Gastrocnemius medialis (tissue), 4 donors: ENCODE results near the gene DISP2.

Experiments
- CTCF ChIP-seq, 5 experiments: fragments of 450-650 bp in 3 of 5; fragments of 200-600 bp in 2 of 5; sonication (generic) in 2 of 5; IDR thresholded peaks in 4 of 5; conservative IDR thresholded peaks in 1 of 5; 1 replicate in 4 of 5; 2 replicates in 1 of 5; pipeline ENCODE4 v1.5.1; 2016 to 2019; ENCODE audit warnings: antibody characterized with exemption in 5 of 5, mild to moderate bottlenecking in 3 of 5, moderate library complexity in 3 of 5
- POLR2A ChIP-seq, 2 donors: fragments of 450-650 bp; IDR thresholded peaks; one replicate each; pipeline ENCODE4 v1.6.1; 2017; ENCODE audit warnings: antibody characterized with exemption in 2 of 2, mild to moderate bottlenecking in 2 of 2, moderate library complexity in 2 of 2

DNA sequence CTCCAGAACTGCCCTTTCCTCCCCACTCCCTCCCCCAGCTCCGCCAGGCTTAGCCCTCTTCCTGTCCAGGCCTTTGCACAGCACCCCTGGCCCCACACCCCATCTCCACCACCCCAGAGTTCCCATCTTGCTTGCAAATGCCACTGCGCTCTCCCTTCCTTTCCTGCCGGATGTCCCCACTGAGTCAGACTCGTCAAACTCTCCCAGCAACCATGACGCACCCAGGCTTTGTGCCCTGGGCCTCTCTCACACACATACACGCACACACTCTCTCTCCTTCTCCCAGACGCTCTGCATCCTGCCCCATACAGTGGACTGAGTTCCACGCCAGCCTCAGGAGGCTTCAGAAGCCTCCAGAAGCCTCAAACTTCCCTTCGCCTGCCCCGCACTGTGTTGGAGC lies 14.5 kb upstream of the DISP2 start:
- TF ChIP-seq POLR2A (IDR thresholded peaks at IDR 0.05): no peak
- TF ChIP-seq CTCF (IDR thresholded peaks at IDR 0.05 in 4 of 5, conservative IDR thresholded peaks at IDR 0.05 in 1 of 5): no peak
